WTC11 (cell line): Measurements from ENCODE around the gene TNXB. TPM values are rescaled to one million over a fixed set of nuclear protein-coding genes. Genes with fewer than 3 reads are reported as not detected.

Experiments used
- ATAC-seq: fragments of 200-7000 bp; cut with Tn5 transposase; 2 replicates; pipeline ENCODE4 v1.10.0; 2021; ENCODE audit warnings: mild to moderate bottlenecking, moderate library complexity
- CTCF ChIA-PET: fragments of 300-600 bp; sonication (Branson Sonifier 250); formaldehyde crosslinking; loops from one replicate; lab custom pipeline; 2021; ENCODE audit warnings: antibody characterized with exemption; lab: Charles Lee
- POLR2A ChIA-PET: fragments of 350-600 bp; sonication (Branson Sonifier 250); formaldehyde crosslinking; loops from one replicate; lab custom pipeline; 2021; ENCODE audit warnings: antibody characterized with exemption; lab: Charles Lee
- DNase-seq: peaks from one replicate; pipeline ENCODE4 v3.0.0; 2021; ENCODE audit warnings: low spot score
- H3K27ac Mint-ChIP-seq: 2 replicates; pipeline ENCODE4 v1.8.0; 2021; ENCODE audit warnings: mixed read lengths
- H3K27me3 Mint-ChIP-seq: 2 replicates; pipeline ENCODE4 v1.8.0; 2021; ENCODE audit warnings: low read depth, mild to moderate bottlenecking, moderate library complexity, mixed read lengths
- H3K36me3 Mint-ChIP-seq: 2 replicates; pipeline ENCODE4 v1.8.0; 2021; ENCODE audit warnings: mixed read lengths
- H3K4me1 Mint-ChIP-seq: 2 replicates; pipeline ENCODE4 v1.8.0; 2022; ENCODE audit warnings: mixed read lengths
- H3K4me3 Mint-ChIP-seq: 2 replicates; pipeline ENCODE4 v1.8.0; 2021; ENCODE audit warnings: mild to moderate bottlenecking, moderate library complexity, mixed read lengths
- H3K9me3 Mint-ChIP-seq: 2 replicates; pipeline ENCODE4 v1.8.0; 2021; ENCODE audit warnings: mixed read lengths
- AR ChIP-seq: fragments of 250-450 bp; sonication (Bioruptor Pico); IDR thresholded peaks from 2 replicates; pipeline ENCODE4 v1.9.0; 2021; ENCODE audit warnings: mild to moderate bottlenecking
- CREB1 ChIP-seq: sonication (generic); formaldehyde crosslinking; IDR thresholded peaks from 2 replicates; pipeline ENCODE4 v1.8.0; 2023; ENCODE audit warnings: mild to moderate bottlenecking, missing genetic modification reagents
- FOXJ3 ChIP-seq: sonication (generic); formaldehyde crosslinking; IDR thresholded peaks from 2 replicates; pipeline ENCODE4 v1.9.0; 2021; ENCODE audit warnings: missing genetic modification reagents, mild to moderate bottlenecking, borderline replicate concordance
- GABPB1 ChIP-seq: sonication (generic); formaldehyde crosslinking; IDR thresholded peaks from 2 replicates; pipeline ENCODE4 v1.8.1; 2023; ENCODE audit warnings: mild to moderate bottlenecking, missing genetic modification reagents
- GRHL2 ChIP-seq: fragments of 250-450 bp; sonication (Bioruptor Pico); IDR thresholded peaks from 2 replicates; pipeline ENCODE4 v1.8.0; 2022; ENCODE audit warnings: mild to moderate bottlenecking, moderate library complexity; ENCODE audit not compliant: insufficient replicate concordance, severe bottlenecking
- HMGA2 ChIP-seq: fragments of 250-450 bp; sonication (Bioruptor Pico); IDR thresholded peaks from 2 replicates; pipeline ENCODE4 v1.4.0; 2021; ENCODE audit warnings: mild to moderate bottlenecking, moderate library complexity
- IRF2 ChIP-seq: sonication (generic); formaldehyde crosslinking; IDR thresholded peaks from 2 replicates; pipeline ENCODE4 v1.8.0; 2022; ENCODE audit warnings: low read depth, missing genetic modification reagents, borderline replicate concordance
- NFATC4 ChIP-seq: fragments of 250-450 bp; sonication (Bioruptor Pico); IDR thresholded peaks from 2 replicates; pipeline ENCODE4 v1.9.0; 2021; ENCODE audit warnings: mild to moderate bottlenecking
- OVOL2 ChIP-seq: fragments of 250-450 bp; sonication (Bioruptor Pico); IDR thresholded peaks from 2 replicates; pipeline ENCODE4 v1.9.0; 2021; ENCODE audit warnings: mild to moderate bottlenecking, borderline replicate concordance
- STAT6 ChIP-seq: sonication (generic); formaldehyde crosslinking; conservative IDR thresholded peaks from 2 replicates; pipeline ENCODE4 v1.8.1; 2023; ENCODE audit warnings: mild to moderate bottlenecking, low read depth, missing genetic modification reagents, moderate library complexity
- ZMAT4 ChIP-seq: fragments of 250-450 bp; sonication (Bioruptor Pico); IDR thresholded peaks from 2 replicates; pipeline ENCODE4 v1.9.0; 2021; ENCODE audit warnings: mild to moderate bottlenecking
- ZNF232 ChIP-seq: sonication (generic); formaldehyde crosslinking; IDR thresholded peaks from 2 replicates; pipeline ENCODE4 v1.8.0; 2022; ENCODE audit warnings: mild to moderate bottlenecking, missing genetic modification reagents
- ZNF396 ChIP-seq: fragments of 250-450 bp; sonication (Bioruptor Pico); IDR thresholded peaks from 2 replicates; pipeline ENCODE4 v1.8.0; 2021; ENCODE audit warnings: mild to moderate bottlenecking, moderate library complexity, borderline replicate concordance
- ZNF416 ChIP-seq: fragments of 250-450 bp; sonication (Bioruptor Pico); IDR thresholded peaks from 2 replicates; pipeline ENCODE4 v1.9.0; 2021; ENCODE audit warnings: mild to moderate bottlenecking, inconsistent platforms
- ZNF671 ChIP-seq: fragments of 250-450 bp; sonication (Bioruptor Pico); IDR thresholded peaks from 2 replicates; pipeline ENCODE4 v1.8.0; 2021; ENCODE audit warnings: mild to moderate bottlenecking
- total RNA-seq: library from RNA; stranded (reverse); gene quantifications from 3 replicates; pipeline ENCODE4 v1.2.3, GENCODE V29; 2021
- TF ChIP-seq, protein P1 (sequence below): sonication (generic); formaldehyde crosslinking; IDR thresholded peaks from 2 replicates; pipeline ENCODE4 v1.8.1; 2023; ENCODE audit warnings: mild to moderate bottlenecking, moderate library complexity, missing genetic modification reagents
- TF ChIP-seq, protein P2 (sequence below): sonication (generic); formaldehyde crosslinking; IDR thresholded peaks from 2 replicates; pipeline ENCODE4 v1.8.0; 2023; ENCODE audit warnings: missing genetic modification reagents
- TF ChIP-seq, protein P3 (sequence below): sonication (generic); formaldehyde crosslinking; IDR thresholded peaks from 2 replicates; pipeline ENCODE4 v1.8.0; 2022; ENCODE audit warnings: mild to moderate bottlenecking, missing genetic modification reagents

The TNXB gene
- total RNA-seq, 1 experiment from 2014 or later = 6.4 TPM

DNA sequence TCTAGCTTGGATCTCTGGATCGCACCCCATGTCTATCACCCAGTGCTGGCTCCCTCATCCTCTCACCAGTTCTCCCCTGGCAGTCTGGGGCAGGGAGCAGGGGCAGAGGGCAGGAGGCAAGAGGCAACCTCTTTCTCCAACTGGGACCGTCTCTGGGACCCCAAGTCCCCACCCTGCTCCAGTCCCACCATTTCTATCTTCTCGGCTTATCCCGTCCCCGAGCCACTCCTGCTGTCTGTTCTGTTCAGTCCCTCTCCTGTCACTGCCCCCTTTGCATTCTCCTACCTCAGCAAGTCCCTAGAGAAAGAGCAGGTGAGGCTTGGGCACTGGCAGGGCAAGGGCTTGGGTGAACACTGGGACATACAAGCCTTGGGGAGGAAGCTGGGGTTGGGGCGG is 625 bp upstream of the TNXB start:
- H3K36me3 Mint-ChIP-seq = 0 out of 2 replicates have a peak, but pooled peaks cover 1% of the 10 kb centered on the region
- no peaks in the 10 kb centered on the region for H3K9me3 Mint-ChIP-seq
- H3K4me1 Mint-ChIP-seq = peaks cover 20% of the 10 kb centered on the region
- no peak for TF ChIP-seq STAT6 (CRISPR knock-in tag)
- TF ChIP-seq OVOL2 (CRISPR knock-in tag) = no peak
- TF ChIP-seq, protein P1, sequence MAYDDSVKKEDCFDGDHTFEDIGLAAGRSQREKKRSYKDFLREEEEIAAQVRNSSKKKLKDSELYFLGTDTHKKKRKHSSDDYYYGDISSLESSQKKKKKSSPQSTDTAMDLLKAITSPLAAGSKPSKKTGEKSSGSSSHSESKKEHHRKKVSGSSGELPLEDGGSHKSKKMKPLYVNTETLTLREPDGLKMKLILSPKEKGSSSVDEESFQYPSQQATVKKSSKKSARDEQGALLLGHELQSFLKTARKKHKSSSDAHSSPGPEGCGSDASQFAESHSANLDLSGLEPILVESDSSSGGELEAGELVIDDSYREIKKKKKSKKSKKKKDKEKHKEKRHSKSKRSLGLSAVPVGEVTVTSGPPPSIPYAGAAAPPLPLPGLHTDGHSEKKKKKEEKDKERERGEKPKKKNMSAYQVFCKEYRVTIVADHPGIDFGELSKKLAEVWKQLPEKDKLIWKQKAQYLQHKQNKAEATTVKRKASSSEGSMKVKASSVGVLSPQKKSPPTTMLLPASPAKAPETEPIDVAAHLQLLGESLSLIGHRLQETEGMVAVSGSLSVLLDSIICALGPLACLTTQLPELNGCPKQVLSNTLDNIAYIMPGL = no peak
- TF ChIP-seq, protein P2, sequence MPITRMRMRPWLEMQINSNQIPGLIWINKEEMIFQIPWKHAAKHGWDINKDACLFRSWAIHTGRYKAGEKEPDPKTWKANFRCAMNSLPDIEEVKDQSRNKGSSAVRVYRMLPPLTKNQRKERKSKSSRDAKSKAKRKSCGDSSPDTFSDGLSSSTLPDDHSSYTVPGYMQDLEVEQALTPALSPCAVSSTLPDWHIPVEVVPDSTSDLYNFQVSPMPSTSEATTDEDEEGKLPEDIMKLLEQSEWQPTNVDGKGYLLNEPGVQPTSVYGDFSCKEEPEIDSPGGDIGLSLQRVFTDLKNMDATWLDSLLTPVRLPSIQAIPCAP = no peak
- TF ChIP-seq GABPB1 (CRISPR knock-in tag) = no peak
- no peak for TF ChIP-seq FOXJ3 (CRISPR knock-in tag)
- no peak for TF ChIP-seq AR (CRISPR knock-in tag)
- TF ChIP-seq, protein P3, sequence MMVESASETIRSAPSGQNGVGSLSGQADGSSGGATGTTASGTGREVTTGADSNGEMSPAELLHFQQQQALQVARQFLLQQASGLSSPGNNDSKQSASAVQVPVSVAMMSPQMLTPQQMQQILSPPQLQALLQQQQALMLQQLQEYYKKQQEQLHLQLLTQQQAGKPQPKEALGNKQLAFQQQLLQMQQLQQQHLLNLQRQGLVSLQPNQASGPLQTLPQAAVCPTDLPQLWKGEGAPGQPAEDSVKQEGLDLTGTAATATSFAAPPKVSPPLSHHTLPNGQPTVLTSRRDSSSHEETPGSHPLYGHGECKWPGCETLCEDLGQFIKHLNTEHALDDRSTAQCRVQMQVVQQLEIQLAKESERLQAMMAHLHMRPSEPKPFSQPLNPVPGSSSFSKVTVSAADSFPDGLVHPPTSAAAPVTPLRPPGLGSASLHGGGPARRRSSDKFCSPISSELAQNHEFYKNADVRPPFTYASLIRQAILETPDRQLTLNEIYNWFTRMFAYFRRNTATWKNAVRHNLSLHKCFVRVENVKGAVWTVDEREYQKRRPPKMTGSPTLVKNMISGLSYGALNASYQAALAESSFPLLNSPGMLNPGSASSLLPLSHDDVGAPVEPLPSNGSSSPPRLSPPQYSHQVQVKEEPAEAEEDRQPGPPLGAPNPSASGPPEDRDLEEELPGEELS (CRISPR knock-in tag) = no peak
- no peak for TF ChIP-seq ZNF671 (CRISPR knock-in tag)
- TF ChIP-seq CREB1 (CRISPR knock-in tag) = no peak
- no peak for TF ChIP-seq ZNF416 (CRISPR knock-in tag)
- TF ChIP-seq GRHL2 = no peak
- TF ChIP-seq ZNF396 (CRISPR knock-in tag) = no peak
- no peak for TF ChIP-seq IRF2 (CRISPR knock-in tag)
- no peak for TF ChIP-seq ZNF232
- no peak for TF ChIP-seq NFATC4
- no peak for TF ChIP-seq HMGA2
- no peak for TF ChIP-seq ZMAT4 (CRISPR knock-in tag)
- DNase-seq = no peak
- ATAC-seq = no peak
- H3K4me3 Mint-ChIP-seq = no peak overlapping the region
- H3K27ac Mint-ChIP-seq = no peak overlapping the region
- ChIA-PET CTCF (interaction anchor here (0.6 to 3.4 kb wide), 6 partner anchors 9 to 86 kb away, joined by 3 to 20 read pairs (median 5); no protein-coding TSS in a partner anchor), POLR2A (interaction anchor here (0.6 to 0.7 kb wide), 2 partner anchors 9 to 862 kb away, joined by 3 to 6 read pairs; no protein-coding TSS in a partner anchor)
- H3K27me3 Mint-ChIP-seq = peaks cover 22% of the 10 kb centered on the region
